Measurements from ENCODE around the gene PEX5L.
"Not testable (repeated sequence)": the region's sequence is repeated elsewhere in the genome, so short reads cannot be mapped to it uniquely, and the experiment has no call there.

The PEX5L gene, protein sequence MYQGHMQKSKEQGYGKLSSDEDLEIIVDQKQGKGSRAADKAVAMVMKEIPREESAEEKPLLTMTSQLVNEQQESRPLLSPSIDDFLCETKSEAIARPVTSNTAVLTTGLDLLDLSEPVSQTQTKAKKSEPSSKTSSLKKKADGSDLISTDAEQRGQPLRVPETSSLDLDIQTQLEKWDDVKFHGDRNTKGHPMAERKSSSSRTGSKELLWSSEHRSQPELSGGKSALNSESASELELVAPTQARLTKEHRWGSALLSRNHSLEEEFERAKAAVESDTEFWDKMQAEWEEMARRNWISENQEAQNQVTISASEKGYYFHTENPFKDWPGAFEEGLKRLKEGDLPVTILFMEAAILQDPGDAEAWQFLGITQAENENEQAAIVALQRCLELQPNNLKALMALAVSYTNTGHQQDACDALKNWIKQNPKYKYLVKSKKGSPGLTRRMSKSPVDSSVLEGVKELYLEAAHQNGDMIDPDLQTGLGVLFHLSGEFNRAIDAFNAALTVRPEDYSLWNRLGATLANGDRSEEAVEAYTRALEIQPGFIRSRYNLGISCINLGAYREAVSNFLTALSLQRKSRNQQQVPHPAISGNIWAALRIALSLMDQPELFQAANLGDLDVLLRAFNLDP

DNA sequence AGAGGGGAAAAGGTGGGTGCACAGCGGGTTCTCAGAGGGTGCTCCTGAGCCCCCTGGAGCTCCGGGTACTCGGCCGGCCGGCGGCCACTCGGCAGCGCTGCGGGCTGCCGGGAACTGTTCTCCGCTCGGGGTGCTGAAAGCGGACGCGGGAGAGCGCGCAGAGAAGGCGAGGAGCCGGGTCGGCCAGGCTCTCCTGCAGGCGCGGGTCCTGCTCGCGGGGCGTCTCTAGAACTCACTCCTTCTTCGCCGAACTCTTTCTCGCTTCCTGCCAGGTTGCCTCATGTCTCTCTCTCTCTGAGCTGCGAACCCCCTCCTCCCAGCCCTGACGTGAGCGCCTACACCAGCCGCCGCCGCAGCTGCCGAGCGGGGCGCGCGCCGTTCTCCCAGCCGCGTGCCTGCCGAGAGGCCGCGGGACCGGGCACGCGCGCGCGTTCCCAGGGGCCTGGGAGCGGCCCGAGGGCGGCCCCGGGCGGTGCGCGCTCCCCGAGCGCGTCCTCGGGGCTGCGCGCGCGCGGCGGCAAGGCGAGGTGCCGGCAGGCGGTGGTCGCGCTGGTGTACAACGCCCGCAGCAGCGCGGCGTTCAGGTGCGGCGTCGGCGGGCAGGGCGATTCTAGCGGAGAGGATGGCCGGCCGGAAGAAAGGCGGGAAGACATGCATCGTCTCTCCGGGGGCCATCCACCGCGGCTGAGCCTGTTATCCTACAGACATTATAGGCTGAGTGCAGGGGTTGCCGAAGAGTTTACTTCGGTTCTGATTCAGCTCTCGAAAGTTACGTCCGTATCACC, at the start of gene PEX5L:
Gene PEX5L, minus strand, starts transcription at position 267 of the 785 bp plus-strand sequence. CDS start 338 bp downstream, outside the sequence.
- no peak for DNase-seq (ENCODE audit: low spot score)

DNA sequence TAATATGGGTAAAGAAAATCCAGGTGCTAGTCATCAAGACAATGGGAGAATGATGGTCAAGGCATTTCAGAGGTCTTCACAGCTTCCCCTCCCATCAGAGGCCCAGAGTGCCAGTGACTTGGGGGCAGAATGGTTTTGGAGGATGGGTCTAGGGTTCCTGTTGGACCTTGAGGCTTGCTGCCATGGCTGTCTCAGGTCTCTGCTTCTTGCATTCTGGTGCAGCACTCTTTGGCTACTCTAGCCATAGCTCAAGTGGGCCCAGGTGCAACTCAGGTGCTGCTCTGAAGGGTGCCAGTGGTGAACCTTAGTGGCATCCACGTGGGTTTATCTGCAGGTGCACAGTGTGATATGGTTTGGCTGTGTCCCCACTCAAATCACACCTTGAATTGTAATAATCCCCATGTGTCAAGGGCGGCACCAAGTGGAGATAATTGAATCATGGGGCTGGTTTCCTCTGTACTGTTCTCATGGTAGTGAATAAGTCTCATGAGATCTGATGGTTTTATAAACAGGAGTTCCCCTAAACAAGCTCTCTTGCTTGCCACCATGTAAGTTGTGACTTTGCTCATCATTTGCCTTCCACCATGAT, 48.5 kb upstream of the PEX5L start:
- peak; percentile 38 for DNase-seq (ENCODE audit: low spot score)

DNA sequence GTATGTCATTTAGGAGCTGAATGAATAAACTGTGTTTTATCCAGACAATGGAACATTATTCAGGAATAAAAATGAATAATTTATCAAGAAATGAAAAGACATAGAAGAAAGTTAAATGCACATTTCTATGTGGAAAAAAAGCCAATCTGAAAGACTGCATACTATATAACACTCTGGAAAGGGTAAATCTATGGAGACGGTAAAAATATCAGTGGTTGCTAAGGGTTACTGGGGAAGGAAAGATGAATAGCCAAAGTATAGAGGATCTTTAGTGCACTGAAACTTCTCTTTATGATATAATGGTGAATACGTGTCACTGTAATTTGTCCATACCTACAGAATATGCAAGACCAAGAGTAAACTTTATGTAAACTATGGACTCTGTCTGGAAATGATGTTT, 46.0 kb upstream of the PEX5L start:
- DNase-seq (ENCODE audit: low spot score), result no peak

DNA sequence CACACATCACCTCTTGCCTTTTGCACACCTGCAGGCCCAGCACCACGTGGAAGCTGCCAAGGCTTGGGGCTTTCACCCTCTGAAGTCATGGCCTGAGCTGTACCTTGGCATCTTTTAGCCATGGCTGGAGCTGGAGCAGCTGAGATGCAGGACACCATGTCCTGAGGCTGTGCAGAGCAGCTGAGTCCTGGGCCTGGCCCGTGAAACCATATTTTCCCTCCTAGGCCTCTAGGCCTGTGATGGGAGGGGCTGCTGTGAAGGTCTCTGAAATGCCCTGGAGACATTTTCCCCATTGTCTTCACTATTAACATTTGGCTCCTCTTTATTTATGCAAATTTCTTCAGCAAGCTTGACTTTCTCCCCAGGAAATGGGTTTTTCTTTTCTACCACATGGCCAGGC, 41.9 kb upstream of the PEX5L start:
- no peak for DNase-seq (ENCODE audit: low spot score)

DNA sequence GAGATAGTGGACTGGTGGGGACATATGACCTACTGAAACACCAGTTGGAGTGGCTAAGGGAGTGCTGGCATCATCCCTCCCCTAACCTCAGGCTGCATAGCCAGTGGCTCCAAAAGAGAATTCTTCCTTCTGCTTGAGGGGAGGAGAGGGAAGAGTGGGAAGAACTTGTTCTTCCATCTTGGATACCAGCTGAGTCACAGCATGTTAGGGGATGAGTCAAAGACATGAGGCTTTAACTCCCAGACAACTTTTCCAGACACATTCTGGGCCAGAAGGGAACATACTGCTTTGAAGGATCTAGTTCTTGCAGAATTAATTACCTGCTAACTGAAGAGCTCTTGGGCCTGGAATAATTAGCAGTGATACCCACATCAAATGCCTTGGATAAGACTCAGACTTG, 36.8 kb upstream of the PEX5L start:
- DNase-seq (ENCODE audit: low spot score), result no peak

DNA sequence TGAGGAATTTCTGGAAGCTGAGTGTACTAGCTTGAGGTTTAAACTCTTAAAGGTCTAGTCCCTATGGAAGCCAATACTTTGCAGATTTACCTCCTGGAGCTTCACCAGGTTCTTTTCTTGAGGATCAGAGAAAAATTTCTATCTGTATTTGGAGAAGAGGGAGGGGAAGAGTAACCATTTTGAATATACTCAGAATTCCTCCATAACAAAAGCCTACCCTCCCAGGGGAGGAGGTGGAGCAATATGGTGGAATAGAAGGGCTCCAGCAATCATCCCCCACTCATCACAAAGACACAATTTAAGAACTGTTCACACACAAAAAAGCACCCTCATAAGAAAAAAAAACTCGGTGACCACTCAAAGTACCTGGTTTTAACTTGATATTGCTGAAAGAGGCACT, 36.0 kb upstream of the PEX5L start:
- no peak for DNase-seq (ENCODE audit: low spot score)

DNA sequence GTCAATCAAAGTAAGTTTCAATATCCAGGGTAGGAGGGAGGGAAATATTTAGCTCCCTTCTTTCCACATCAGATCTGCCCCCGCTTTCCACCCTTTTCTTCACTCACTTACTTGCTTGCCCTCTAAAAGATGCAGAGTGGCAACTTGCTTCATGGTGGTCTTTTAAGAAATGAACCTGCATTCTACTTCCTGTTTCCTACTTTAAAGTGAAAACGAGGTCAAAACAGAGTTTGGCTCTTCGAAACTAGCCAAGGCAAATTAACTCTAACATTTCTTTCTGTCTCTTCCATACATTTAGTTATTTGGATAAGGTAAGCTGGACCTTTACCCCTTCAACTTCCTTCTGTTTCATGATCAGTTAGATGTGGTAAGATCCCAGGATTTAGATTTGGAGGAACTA, 34.2 kb upstream of the PEX5L start:
- DNase-seq (ENCODE audit: low spot score), result no peak

DNA sequence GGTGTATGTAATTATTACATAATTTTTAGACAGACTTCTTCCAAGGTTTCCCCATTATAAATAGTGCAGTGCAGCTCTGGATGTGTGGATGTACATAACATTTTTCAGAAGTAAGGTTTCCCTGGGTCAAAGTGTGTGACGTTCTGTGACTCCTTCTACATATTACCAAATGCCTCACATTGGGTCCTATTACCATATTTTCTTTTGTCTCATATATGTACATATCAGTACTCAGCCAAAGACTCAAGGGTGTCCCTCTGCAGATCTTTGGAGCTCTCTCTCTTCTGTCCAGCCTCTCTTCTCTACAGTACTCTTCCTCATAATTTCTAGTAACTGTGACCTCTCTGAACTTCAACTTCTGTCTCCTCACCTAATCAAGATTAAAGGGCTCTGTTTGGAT, 31.3 kb upstream of the PEX5L start:
- DNase-seq (ENCODE audit: low spot score), result no peak

DNA sequence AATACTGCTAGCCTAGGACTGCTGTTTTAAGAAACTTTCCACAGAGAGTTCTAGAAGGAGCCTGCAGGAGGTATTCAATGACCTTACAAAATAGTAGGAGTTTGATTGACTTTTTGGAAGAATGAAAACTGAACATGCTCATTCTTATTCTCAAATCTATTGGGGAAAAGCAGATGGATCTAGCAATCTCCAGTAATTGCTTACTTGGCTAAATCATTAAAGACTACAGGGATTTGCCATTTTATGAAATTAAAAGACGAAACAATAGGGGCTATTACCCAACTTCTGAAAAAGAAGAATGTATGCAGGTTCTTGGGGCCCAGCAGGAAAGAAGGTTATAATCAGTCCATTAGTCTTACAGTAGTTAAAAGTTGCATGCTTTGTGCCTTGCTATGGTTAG, 29.9 kb upstream of the PEX5L start:
- no peak for DNase-seq (ENCODE audit: low spot score)

DNA sequence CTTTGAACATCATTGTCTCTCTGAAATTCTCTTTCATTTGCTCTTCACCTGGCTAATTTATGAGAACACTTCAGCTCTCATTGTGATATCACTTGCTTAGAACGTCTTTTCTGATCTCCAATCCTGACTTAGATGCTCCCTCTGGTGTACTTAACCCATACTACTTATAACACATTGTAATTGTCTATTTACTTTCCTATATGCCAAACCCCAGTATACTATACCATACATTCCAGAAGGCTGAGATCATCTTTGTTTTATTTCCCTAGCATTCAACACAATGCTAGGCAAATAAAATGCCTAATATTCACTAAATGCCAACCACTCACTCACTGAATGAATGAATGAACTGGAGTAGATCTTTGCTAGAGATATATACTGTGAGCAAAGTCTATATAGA, 27.0 kb upstream of the PEX5L start:
- peak; percentile 6 for DNase-seq (ENCODE audit: low spot score)

DNA sequence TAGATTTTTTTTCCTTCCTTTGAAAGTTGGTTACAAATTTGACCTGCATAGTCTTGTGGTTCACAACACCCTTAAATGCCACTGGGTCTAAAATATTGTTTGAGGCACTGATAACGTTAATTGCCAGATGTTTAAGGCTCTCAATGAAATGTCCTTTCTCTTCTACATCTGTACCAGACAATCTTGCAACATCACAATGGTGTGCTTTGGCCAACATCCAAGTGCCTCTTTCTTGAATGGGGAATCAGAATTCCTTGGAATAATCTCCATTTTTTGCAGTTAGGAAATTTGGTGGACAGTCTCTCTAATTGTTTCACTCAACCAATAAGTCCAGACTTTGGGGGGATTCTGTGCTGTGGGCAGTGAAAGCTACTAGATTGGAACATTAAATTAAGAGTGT, 26.0 kb upstream of the PEX5L start:
- DNase-seq (ENCODE audit: low spot score), result no peak

DNA sequence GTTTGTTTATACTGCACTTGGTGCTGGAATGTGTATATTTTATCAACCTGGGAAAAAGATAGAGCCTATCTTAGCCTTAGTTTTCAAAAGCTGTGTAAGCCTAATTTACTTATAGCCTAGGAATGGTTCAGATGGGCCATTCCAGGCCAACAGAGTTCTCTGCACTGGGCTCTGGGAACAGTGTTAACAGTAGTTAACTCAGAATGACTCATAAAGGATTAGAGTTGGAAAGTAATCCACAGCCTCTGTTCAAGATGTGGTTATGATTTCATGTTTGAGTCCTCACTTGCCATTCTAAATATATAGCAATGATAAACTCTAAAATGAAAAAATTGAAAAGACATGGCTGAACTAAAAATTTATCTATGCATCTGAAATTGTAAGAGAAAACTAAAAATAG, 22.6 kb upstream of the PEX5L start:
- no peak for DNase-seq (ENCODE audit: low spot score)

DNA sequence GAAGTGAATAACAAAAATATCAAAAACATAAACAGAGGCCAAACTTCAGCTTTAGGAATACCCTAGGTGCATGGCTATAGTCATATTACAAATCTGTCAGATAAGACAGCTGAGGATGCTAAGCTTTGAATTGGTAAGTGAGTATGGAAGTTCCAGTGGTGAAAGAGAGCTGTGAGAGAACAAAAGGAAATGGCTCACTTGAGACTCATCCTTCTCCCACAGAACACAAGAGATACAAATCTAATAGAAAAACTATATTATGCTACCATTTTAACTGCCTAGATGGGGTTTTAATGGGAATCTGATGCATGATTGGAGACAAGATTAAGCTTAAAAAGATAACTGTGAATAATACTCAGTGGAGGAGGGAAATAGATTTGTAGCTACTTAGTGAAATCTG, 21.5 kb upstream of the PEX5L start:
- DNase-seq (ENCODE audit: low spot score), result no peak

DNA sequence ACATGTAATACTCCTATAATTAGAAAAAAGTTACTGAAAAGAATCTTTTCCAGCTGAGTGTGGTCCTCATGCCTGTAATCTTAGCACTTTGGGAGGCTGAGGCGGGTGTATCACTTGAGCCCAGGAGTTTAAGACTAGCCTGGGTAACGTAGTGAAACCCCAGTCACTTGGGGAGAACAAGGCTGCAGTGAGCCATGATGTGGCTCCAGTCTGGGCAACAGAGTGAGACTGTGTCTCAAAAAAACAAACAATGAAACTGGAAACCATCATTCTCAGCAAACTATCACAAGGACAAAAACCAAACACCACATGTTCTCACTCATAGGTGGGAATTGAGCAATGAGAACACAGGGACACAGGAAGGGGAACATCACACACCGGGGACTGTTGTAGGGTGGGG, 18.9 kb upstream of the PEX5L start:
- DNase-seq (ENCODE audit: low spot score), result not testable (repeated sequence)

DNA sequence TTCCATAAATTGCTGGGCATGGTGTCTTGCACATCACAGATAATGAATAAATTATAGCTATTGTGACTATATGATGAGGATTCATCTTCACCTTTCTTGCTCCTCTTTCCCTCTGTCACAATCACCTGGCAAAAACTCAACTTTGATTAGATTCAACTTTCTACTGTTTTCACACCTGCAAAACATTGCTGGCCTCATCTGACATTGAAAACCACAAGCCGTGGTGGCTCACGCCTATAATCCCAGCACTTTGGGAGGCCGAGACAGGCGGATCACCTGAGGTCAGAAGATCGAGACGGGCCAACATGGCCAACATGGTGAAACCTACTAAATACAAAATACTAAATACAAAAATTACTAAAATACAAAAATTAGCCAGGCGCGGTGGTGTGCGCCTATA, 12.7 kb upstream of the PEX5L start:
- no peak for DNase-seq (ENCODE audit: low spot score)

DNA sequence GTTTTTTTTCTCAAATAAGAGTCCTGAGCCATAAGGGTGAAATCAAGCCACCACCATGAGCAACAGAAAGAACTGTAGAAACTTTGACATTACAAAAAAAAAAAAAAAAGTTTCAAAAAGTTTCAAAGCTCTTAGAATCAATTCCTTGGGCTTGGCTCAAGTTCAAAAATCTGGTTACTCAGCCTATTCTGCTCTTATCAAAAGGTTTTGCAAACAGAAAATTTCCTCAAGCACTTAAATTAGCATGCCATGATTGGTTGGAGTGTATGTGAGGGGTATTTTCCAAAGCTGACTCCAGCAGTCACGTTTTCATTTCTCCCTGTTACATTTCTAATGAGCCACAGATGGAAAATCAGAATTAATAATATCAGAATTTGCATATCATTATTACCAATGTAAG, 12.1 kb upstream of the PEX5L start:
- DNase-seq (ENCODE audit: low spot score), result no peak

DNA sequence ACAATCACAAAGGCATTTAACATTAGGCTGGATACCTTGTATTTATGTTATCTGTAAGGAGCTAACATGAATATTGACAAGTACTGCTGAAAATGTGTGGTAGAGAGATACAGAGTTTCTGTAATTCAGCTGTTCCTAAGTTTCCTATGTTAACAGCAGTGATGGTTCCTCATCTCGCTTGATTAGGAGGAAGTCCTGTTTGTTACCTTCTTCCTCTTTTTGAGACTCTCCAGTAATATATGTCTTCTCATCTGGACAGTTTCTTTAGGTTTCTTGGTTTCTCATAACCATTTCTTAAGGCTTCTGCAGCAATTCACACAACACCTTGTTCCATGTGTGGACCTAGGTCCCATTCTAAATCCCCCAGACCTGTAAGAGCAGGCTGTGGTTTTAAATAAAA, 11.4 kb upstream of the PEX5L start:
- DNase-seq (ENCODE audit: low spot score), result peak; percentile 15

DNA sequence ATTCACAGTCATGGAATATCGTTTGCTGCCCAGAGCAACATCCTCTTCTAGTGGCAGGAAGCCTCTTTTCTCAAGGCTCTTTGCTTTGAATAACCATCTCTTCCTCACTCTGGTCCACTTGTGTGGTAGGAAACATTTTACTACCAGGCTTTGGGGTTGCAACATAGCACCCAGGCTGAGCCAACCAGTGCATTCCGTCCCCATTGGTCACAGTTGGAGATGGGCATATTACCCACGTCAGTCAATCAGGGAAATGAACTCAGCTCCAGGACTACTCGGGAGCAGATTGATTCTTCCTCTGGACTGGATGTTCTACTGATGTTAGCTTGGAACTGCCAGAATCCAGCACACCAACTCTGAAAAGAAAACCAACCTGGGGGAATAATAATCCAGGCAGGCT, 4.2 kb upstream of the PEX5L start:
- no peak for DNase-seq (ENCODE audit: low spot score)

DNA sequence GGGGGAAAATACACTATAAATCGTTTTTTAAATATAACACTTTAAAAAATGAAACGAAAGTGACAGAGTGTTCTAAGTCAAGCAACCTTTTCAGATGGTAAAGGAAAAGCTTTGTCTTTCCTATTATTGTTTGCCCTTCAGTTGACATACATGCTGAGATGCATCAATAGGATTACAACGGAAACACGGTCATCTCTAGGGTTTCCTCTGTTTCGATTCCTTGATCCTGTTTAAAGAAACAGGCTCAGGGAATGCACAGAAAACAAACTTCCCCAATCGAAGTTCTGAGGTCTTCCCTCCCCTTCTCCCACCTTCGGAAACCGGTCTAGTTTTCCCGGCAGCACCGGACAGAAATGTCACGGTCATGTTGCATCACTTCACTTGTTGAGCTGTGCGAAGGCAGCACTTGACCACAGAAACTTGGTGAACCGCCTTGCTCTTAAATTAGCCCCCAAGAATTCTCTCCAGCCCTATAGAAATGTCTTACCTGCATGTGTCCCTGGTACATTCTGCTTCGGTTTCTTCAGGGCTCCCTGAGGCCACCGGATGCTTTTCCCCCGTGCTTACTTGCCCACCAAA, 556 bp downstream of the PEX5L start:
- DNase-seq (ENCODE audit: low spot score), result no peak

DNA sequence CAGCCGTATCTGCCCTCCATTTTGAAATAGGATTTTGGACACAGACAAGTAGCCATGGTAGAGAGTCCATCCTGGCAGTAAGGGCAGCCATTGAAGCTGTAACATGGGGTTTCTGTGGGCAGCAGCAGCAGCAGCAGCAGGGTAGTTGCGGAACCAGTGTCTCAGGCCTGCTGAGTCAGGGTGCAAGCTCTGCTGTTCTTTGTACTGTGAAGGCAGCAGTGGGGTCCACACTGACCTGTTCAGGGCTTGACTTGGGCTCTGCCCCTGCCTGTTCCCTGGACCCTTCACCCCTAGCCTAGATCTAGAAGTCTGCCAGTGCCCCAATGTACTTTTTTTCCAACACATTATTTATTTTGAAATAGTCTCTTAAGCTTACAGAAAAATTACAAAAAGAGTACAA, 9.7 kb downstream of the PEX5L start:
- no peak for DNase-seq (ENCODE audit: low spot score)

DNA sequence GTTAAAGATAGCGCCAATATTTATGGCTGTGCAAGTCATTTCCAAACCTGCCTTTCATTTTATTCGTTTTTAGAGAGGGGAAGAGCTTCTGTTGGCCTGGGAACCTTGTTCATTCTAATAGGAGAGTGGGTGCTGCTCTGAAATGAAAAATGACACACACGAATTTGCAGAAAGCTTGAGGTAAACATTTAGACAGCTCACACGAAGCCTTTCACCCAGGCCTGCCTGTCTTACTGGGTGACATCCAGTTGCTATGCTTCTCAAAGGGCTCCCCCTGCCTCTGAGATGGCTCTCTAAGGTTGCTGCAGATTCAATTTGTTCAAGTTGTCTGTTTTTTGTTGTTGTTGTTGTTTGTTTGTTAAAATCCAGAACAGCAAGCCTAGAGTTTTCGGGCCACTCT, 18.2 kb downstream of the PEX5L start:
- no peak for DNase-seq (ENCODE audit: low spot score)

DNA sequence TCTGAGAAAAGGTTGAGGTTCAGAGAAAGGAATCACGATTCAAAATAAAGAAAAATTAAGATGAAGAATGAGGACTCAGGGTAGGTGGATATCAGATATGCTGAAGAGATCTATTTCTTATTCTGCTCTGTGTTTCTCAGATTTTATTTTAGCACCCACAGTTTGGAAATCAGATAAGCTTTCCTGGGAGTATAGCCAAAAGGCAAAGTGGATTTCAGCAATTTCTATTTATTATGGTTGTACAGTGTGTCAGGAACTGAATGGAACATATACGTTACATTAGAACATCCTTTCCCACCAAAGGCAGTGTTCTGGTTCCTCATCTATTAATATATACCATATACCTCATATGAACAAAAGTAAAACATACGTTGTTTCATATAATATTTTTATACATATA, 18.9 kb downstream of the PEX5L start:
- no peak for DNase-seq (ENCODE audit: low spot score)
